HEK293 (cell line): ENCODE data around the gene FAAP100.
"Not testable (repeated sequence)": the region's sequence is repeated elsewhere in the genome, so short reads cannot be mapped to it uniquely, and the experiment has no call there.

Source experiments
- CTCF ChIA-PET: fragments of 350-600 bp; formaldehyde crosslinking; extraction: SDS; loops from one replicate; lab custom pipeline; 2021; ENCODE audit warnings: antibody characterized with exemption; lab: Yijun Ruan, JAX
- POLR2A ChIA-PET: fragments of 300-600 bp; formaldehyde crosslinking; extraction: SDS; loops from one replicate; lab custom pipeline; 2020; ENCODE audit warnings: antibody characterized with exemption, inconsistent platforms; lab: Yijun Ruan, JAX
- H3K27ac ChIP-seq: fragments of 200-500 bp; sonication (Bioruptor generic); 2 replicates; pipeline ENCODE4 v1.5.1; 2014; ENCODE audit warnings: low read depth, low read length, control low read depth, inconsistent platforms; ENCODE audit errors: extremely low read depth
- H3K36me3 ChIP-seq, 2 experiments: fragments of 200-500 bp in 1 of 2; sonication (Bioruptor generic) in 1 of 2; 1 replicate in 1 of 2; 2 replicates in 1 of 2; pipeline ENCODE4 v1.5.1; 2014 to 2017; ENCODE audit warnings: inconsistent platforms in 2 of 2, low read length in 2 of 2; ENCODE audit not compliant: control insufficient read depth in 2 of 2, insufficient read depth in 1 of 2
- H3K4me1 ChIP-seq: fragments of 200-500 bp; sonication (Bioruptor generic); 2 replicates; pipeline ENCODE4 v1.5.1; 2014; ENCODE audit warnings: mild to moderate bottlenecking, low read length, inconsistent platforms; ENCODE audit not compliant: control insufficient read depth, insufficient read depth
- H3K4me3 ChIP-seq: 2 replicates; pipeline ENCODE4 v1.5.1; 2011; ENCODE audit warnings: low read depth, mild to moderate bottlenecking, control low read depth, low read length, moderate library complexity
- H3K9me3 ChIP-seq: fragments of 200-500 bp; sonication (Bioruptor generic); 2 replicates; pipeline ENCODE4 v1.5.1; 2014; ENCODE audit warnings: low read depth, low read length, inconsistent platforms; ENCODE audit not compliant: control insufficient read depth, insufficient read depth
- HOXD13 ChIP-seq: sonication (generic); formaldehyde crosslinking; IDR thresholded peaks from 2 replicates; pipeline ENCODE4 v1.8.0; 2022; ENCODE audit warnings: missing genetic modification reagents, borderline replicate concordance
- ZNF10 ChIP-seq: fragments of 450-650 bp; formaldehyde crosslinking; IDR thresholded peaks from 2 replicates; pipeline ENCODE4 v1.5.1; 2017; ENCODE audit warnings: missing biosample characterization, missing genetic modification characterization
- ZNF157 ChIP-seq: fragments of 450-650 bp; formaldehyde crosslinking; IDR thresholded peaks from 2 replicates; pipeline ENCODE4 v1.5.1; 2016; ENCODE audit warnings: missing biosample characterization, missing genetic modification characterization
- ZNF2 ChIP-seq: fragments of 450-650 bp; formaldehyde crosslinking; IDR thresholded peaks from 2 replicates; pipeline ENCODE4 v1.5.1; 2016; ENCODE audit warnings: missing biosample characterization, missing genetic modification characterization
- ZNF239 ChIP-seq: fragments of 450-650 bp; formaldehyde crosslinking; IDR thresholded peaks from 2 replicates; pipeline ENCODE4 v1.5.1; 2016; ENCODE audit warnings: missing biosample characterization, missing genetic modification characterization
- ZNF513 ChIP-seq: fragments of 450-650 bp; IDR thresholded peaks from 2 replicates; pipeline ENCODE4 v1.5.1; 2018; ENCODE audit warnings: missing biosample characterization, missing genetic modification characterization
- ZNF707 ChIP-seq: fragments of 450-650 bp; formaldehyde crosslinking; IDR thresholded peaks from 2 replicates; pipeline ENCODE4 v1.5.1; 2016; ENCODE audit warnings: missing biosample characterization, missing genetic modification characterization
- ZNF777 ChIP-seq: fragments of 450-650 bp; formaldehyde crosslinking; IDR thresholded peaks from 2 replicates; pipeline ENCODE4 v1.5.1; 2017; ENCODE audit warnings: missing biosample characterization, missing genetic modification characterization, borderline replicate concordance
- ZNF791 ChIP-seq: fragments of 450-650 bp; formaldehyde crosslinking; IDR thresholded peaks from 2 replicates; pipeline ENCODE4 v1.5.1; 2016; ENCODE audit warnings: missing biosample characterization, missing genetic modification characterization
- TF ChIP-seq, protein P1 (sequence below): fragments of 450-650 bp; formaldehyde crosslinking; IDR thresholded peaks from 2 replicates; pipeline ENCODE4 v1.5.1; 2016; ENCODE audit warnings: missing biosample characterization, missing genetic modification characterization
- TF ChIP-seq, protein P2 (sequence below): fragments of 450-650 bp; formaldehyde crosslinking; IDR thresholded peaks from 2 replicates; pipeline ENCODE4 v1.5.1; 2016; ENCODE audit warnings: missing biosample characterization, missing genetic modification characterization, borderline replicate concordance
- TF ChIP-seq, protein P3 (sequence below): fragments of 450-650 bp; formaldehyde crosslinking; optimal IDR thresholded peaks from 2 replicates; pipeline ENCODE3; 2016; ENCODE audit warnings: missing biosample characterization, mild to moderate bottlenecking, missing genetic modification characterization

Gene FAAP100

GRCh38 chr17:81531998-81532404 is 20.2 kb downstream of the FAAP100 start:
- POLR2A ChIA-PET, H3K4me1 ChIP-seq, H3K4me3 ChIP-seq, H3K27ac ChIP-seq, CTCF ChIA-PET, H3K9me3 ChIP-seq, H3K36me3 ChIP-seq: not testable (repeated sequence)
- TF ChIP-seq ZNF791 (tag by site-specific recombination) (peak; percentile 27; the same call in 1 of the 2 replicates), ZNF707 (tag by site-specific recombination) (peak; percentile 40; the same call in 1 of the 2 replicates), HOXD13 (CRISPR knock-in tag) (peak; percentile 32; the same call in 1 of the 2 replicates), ZNF513 (tag by site-specific recombination) (peak; percentile 94), ZNF2 (0 out of 2 replicates have a peak, but pooled peaks have one; percentile 31), ZNF239 (tag by site-specific recombination) (peak; percentile 70; the same call in 1 of the 2 replicates), ZNF157 (0 out of 2 replicates have a peak, but pooled peaks have one; percentile 56), ZNF777 (0 out of 2 replicates have a peak, but pooled peaks have one; percentile 27)
- TF ChIP-seq, protein P1, sequence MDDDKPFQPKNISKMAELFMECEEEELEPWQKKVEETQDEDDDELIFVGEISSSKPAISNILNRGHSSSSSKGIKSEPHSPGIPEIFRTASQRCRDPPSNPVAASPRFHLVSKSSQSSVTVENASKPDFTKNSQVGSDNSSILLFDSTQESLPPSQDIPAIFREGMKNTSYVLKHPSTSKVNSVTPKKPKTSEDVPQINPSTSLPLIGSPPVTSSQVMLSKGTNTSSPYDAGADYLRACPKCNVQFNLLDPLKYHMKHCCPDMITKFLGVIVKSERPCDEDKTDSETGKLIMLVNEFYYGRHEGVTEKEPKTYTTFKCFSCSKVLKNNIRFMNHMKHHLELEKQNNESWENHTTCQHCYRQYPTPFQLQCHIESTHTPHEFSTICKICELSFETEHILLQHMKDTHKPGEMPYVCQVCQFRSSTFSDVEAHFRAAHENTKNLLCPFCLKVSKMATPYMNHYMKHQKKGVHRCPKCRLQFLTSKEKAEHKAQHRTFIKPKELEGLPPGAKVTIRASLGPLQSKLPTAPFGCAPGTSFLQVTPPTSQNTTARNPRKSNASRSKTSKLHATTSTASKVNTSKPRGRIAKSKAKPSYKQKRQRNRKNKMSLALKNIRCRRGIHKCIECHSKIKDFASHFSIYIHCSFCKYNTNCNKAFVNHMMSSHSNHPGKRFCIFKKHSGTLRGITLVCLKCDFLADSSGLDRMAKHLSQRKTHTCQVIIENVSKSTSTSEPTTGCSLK (tag by site-specific recombination), result 0 out of 2 replicates have a peak, but pooled peaks have one; percentile 47
- TF ChIP-seq, protein P2, sequence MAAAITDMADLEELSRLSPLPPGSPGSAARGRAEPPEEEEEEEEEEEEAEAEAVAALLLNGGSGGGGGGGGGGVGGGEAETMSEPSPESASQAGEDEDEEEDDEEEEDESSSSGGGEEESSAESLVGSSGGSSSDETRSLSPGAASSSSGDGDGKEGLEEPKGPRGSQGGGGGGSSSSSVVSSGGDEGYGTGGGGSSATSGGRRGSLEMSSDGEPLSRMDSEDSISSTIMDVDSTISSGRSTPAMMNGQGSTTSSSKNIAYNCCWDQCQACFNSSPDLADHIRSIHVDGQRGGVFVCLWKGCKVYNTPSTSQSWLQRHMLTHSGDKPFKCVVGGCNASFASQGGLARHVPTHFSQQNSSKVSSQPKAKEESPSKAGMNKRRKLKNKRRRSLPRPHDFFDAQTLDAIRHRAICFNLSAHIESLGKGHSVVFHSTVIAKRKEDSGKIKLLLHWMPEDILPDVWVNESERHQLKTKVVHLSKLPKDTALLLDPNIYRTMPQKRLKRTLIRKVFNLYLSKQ (tag by site-specific recombination), result 0 out of 2 replicates have a peak, but pooled peaks have one; percentile 24
- TF ChIP-seq, protein P3, sequence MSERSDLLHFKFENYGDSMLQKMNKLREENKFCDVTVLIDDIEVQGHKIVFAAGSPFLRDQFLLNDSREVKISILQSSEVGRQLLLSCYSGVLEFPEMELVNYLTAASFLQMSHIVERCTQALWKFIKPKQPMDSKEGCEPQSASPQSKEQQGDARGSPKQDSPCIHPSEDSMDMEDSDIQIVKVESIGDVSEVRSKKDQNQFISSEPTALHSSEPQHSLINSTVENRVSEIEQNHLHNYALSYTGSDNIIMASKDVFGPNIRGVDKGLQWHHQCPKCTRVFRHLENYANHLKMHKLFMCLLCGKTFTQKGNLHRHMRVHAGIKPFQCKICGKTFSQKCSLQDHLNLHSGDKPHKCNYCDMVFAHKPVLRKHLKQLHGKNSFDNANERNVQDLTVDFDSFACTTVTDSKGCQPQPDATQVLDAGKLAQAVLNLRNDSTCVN (tag by site-specific recombination), result peak; percentile 5

GRCh38 chr17:81531013-81531412 is 21.1 kb downstream of the FAAP100 start:
- peak; percentile 2; the same call in 1 of the 2 replicates for TF ChIP-seq ZNF513 (tag by site-specific recombination)
- TF ChIP-seq ZNF10, result peak; percentile 60; the same call in 1 of the 2 replicates
- TF ChIP-seq HOXD13 (CRISPR knock-in tag), result 0 out of 2 replicates have a peak, but pooled peaks have one; percentile 33
- TF ChIP-seq, all 188 proteins: peak for 3; not testable (repeated sequence) for 185
- H3K4me1 ChIP-seq, H3K27ac ChIP-seq, H3K9me3 ChIP-seq, CTCF ChIA-PET, H3K4me3 ChIP-seq, H3K36me3 ChIP-seq: not testable (repeated sequence)
- POLR2A ChIA-PET, result interaction anchor here (1.0 to 1.3 kb wide), 2 partner anchors 10 to 13 kb away, joined by 3 to 5 read pairs; no protein-coding TSS in a partner anchor
